Measurements from ENCODE around the gene EFCAB12.

EFCAB12 gene

DNA sequence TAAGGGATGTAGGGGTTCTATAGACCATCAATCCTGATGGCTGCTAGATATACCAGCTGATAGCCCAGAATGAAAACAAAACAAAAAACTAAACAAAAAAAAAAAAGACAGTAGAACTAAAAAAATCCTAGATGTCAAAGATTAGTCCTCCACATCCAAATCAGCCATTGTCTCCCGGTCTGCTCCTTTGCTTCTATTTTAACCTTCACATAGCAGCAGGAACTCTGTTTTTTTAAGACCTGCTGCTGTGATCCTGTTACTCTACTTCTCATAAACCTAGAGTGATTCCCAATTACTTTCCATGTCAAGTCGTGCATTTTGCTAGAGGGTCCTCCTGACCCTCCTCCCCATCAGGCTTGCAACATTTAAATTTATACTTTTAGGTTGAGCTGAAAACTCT lies 14.1 kb upstream of the EFCAB12 start:
- H3K36me3 Mint-ChIP-seq (ENCODE audit: low read depth): peaks cover 4% of the 10 kb centered on the region
- TF ChIP-seq, protein P1, sequence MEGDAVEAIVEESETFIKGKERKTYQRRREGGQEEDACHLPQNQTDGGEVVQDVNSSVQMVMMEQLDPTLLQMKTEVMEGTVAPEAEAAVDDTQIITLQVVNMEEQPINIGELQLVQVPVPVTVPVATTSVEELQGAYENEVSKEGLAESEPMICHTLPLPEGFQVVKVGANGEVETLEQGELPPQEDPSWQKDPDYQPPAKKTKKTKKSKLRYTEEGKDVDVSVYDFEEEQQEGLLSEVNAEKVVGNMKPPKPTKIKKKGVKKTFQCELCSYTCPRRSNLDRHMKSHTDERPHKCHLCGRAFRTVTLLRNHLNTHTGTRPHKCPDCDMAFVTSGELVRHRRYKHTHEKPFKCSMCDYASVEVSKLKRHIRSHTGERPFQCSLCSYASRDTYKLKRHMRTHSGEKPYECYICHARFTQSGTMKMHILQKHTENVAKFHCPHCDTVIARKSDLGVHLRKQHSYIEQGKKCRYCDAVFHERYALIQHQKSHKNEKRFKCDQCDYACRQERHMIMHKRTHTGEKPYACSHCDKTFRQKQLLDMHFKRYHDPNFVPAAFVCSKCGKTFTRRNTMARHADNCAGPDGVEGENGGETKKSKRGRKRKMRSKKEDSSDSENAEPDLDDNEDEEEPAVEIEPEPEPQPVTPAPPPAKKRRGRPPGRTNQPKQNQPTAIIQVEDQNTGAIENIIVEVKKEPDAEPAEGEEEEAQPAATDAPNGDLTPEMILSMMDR (IDR thresholded peaks at IDR 0.05; ENCODE audit: unreplicated experiment in 3 of 3): no peak
- no peaks in the 10 kb centered on the region for H3K27me3 Mint-ChIP-seq (ENCODE audit: low read depth)
- H3K4me1 Mint-ChIP-seq: peaks cover 49% of the 10 kb centered on the region
- H3K27ac Mint-ChIP-seq: peak overlapping the region; percentile 7 to 90 (median 50)
- H3K9me3 Mint-ChIP-seq: no peaks in the 10 kb centered on the region
- peak overlapping the region; percentile 54 to 99 (median 75) for H3K4me3 Mint-ChIP-seq

DNA sequence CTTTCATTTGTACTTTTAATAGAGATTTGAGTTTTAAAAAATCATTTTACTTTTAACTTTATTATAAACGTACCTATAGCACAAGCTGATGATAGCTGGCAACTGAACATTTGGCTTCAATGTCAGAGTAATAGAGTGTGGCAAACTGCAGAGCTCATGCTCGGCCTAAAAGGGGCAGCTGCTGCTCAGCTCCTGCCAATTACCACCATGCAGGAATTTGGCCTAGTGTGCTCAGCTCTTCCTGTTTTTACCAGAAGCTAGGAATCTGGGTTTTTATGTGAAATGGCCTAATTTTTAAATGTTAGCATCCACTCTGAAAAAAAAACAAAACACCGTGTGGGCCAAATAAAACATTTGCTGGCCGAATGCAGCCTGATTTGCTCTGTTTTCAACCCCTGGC lies 13.3 kb upstream of the EFCAB12 start:
- TF ChIP-seq, protein P1 (IDR thresholded peaks at IDR 0.05; ENCODE audit: unreplicated experiment in 3 of 3): no peak
- Mint-ChIP-seq H3K36me3 (ENCODE audit: low read depth) (peaks cover 8% of the 10 kb centered on the region), H3K27ac (peak overlapping the region; percentile 90 to 95 (median 94)), H3K4me3 (peak overlapping the region; percentile 94 to 99 (median 96)), H3K9me3 (no peaks in the 10 kb centered on the region), H3K27me3 (ENCODE audit: low read depth) (no peaks in the 10 kb centered on the region), H3K4me1 (peaks cover 51% of the 10 kb centered on the region)

DNA sequence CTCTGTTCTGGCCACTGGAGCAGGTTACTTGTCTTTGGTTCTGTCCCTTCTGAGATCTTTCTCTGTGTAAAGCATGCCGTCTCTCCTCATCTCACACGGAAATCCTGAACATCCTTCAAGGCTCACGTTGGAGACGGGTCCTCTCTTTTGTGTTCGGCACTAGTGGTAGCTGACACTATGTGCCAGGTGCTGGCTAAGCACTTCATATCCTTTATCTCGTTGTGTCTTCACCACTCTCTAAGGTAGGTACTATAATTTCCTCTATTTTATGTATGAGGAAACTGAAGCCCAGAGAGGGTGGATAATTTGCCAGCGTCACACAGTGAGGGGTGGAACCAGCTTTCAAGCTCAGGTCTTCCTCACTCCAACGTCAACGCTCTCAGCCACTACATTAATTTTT lies 12.8 kb upstream of the EFCAB12 start:
- Mint-ChIP-seq H3K9me3 (no peaks in the 10 kb centered on the region), H3K27ac (peak overlapping the region; percentile 90 to 95 (median 94)), H3K27me3 (ENCODE audit: low read depth) (no peaks in the 10 kb centered on the region), H3K4me3 (peak overlapping the region; percentile 94 to 99 (median 96)), H3K36me3 (ENCODE audit: low read depth) (peaks cover 12% of the 10 kb centered on the region), H3K4me1 (peaks cover 57% of the 10 kb centered on the region)
- TF ChIP-seq, protein P1 (IDR thresholded peaks at IDR 0.05; ENCODE audit: unreplicated experiment in 3 of 3): no peak

DNA sequence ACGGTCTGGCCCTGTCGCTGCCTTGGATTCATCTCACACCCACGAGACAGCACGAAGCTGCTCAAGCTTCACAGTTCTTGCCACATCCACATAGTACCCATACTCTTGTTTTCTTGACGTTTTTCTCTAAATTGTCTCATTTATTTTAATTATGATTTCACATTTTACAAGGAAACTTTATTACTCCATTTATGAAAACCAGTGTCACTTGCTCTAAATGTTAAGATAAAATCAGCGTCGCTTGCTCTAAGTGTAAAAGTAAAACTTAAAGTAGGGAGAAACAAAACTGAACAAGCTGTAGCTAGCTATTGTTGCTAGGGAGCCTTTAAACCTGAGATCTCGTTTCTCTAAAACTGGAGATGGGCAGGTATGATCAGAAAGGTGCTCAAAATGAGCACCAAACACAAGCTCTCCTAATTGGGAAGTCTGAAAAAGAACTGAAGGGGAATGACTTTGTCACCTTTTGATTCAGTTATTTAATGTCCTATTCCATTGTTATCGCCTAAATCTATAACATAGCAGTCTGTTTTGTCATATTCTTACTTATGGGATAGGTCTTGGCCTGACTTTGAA lies 12.3 kb upstream of the EFCAB12 start:
- Mint-ChIP-seq H3K4me1 (peaks cover 62% of the 10 kb centered on the region), H3K4me3 (peak overlapping the region; percentile 94 to 99 (median 96)), H3K9me3 (no peaks in the 10 kb centered on the region), H3K27ac (peak overlapping the region; percentile 90 to 95 (median 94)), H3K36me3 (ENCODE audit: low read depth) (peaks cover 17% of the 10 kb centered on the region), H3K27me3 (ENCODE audit: low read depth) (no peaks in the 10 kb centered on the region)
- TF ChIP-seq, protein P1 (IDR thresholded peaks at IDR 0.05; ENCODE audit: unreplicated experiment in 3 of 3): no peak

DNA sequence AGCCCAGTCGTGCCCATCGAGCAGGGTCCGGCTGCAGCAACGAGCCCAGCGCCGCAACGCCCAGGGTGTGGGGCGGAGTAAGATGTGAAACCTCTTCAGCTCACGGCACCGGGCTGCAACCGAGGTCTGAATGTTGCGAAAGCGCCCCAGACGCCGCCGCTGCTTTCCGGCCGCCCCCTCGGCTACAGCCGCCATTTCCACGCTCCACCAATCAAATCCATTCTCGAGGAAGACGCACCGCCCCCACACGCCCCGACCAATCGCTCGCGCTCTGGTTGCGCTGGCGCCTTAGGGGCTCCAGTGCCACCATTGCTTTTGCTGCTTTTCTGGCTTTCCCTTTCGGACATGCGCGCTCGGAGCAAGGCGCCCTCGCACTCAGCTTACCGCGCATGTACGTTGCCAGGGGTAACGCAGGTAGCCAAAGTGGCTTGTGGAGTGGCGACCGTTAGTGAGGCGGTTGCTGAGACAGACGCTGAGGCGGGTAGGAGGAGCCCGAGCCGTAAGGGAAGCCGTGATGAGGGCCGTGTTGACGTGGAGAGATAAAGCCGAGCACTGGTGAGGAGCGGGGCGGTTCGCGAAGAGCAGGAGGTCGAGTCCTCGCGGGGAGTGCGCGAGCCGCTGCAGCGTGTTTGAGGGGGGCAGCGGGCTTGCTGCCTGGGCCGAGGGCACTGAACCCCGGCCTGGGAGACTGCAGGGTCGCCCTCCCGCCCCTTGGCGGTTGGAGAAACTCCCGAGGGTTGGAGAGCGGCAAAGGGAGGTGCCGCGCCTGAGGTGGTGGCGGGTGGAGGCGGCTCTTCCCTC lies 11.6 kb upstream of the EFCAB12 start, which contains the start of the genes IFT122 and MBD4:
IFT122 (plus strand) TSS at position 408 of the 801 bp plus-strand sequence; CDS start at position 515, 107 bp downstream.
MBD4 (minus strand) TSS at position 132 of the 801 bp plus-strand sequence; CDS start at position 17, 115 bp downstream.
- Mint-ChIP-seq H3K27ac (peak within 1 kb of the TSS; percentile 90 to 95 (median 94)), H3K27me3 (ENCODE audit: low read depth) (no peaks in the 10 kb centered on the region), H3K4me3 (peak within 1 kb of the TSS; percentile 94 to 99 (median 96)), H3K36me3 (ENCODE audit: low read depth) (peaks cover 21% of the 10 kb centered on the region), H3K4me1 (peaks cover 69% of the 10 kb centered on the region), H3K9me3 (no peaks in the 10 kb centered on the region)
- TF ChIP-seq, protein P1 (IDR thresholded peaks at IDR 0.05; ENCODE audit: unreplicated experiment in 3 of 3): no peak
